BLaER1 treated with 17β-estradiol and CSF1 and Interleukin-3, amounts not matched to agents 10 nM and 100 nM (cell line): ENCODE results near the gene PAQR7.

Experiments used
- H3K27ac ChIP-seq, 11 experiments: shearing (Covaris generic); formaldehyde crosslinking; 2 replicates each; pipeline ENCODE4 v1.8.1; 2022
- H3K27me3 ChIP-seq, 11 experiments: shearing (Covaris generic); formaldehyde crosslinking; 2 replicates each; pipeline ENCODE4 v1.8.1; 2022
- H3K36me3 ChIP-seq, 11 experiments: shearing (Covaris generic); formaldehyde crosslinking; 2 replicates each; pipeline ENCODE4 v1.8.1; 2022
- H3K4me1 ChIP-seq, 10 experiments: shearing (Covaris generic); formaldehyde crosslinking; 2 replicates each; pipeline ENCODE4 v1.8.1; 2022
- H3K4me2 ChIP-seq, 11 experiments: shearing (Covaris generic); formaldehyde crosslinking; 2 replicates each; pipeline ENCODE4 v1.8.1; 2022
- H3K4me3 ChIP-seq, 10 experiments: shearing (Covaris generic); formaldehyde crosslinking; 2 replicates each; pipeline ENCODE4 v1.8.1; 2022
- H3K9ac ChIP-seq, 11 experiments: shearing (Covaris generic); formaldehyde crosslinking; 2 replicates each; pipeline ENCODE4 v1.8.1; 2022
- H3K9me3 ChIP-seq, 11 experiments: shearing (Covaris generic); formaldehyde crosslinking; replicated peaks in 1 of 11; 2 replicates each; pipeline ENCODE4 v1.8.1; 2022
- H4K20me1 ChIP-seq, 11 experiments: shearing (Covaris generic); formaldehyde crosslinking; 2 replicates each; pipeline ENCODE4 v1.8.1; 2022
- Cebpa-rat ChIP-seq, 11 experiments: shearing (Covaris generic); IDR thresholded peaks; 2 replicates each; pipeline ENCODE4 v1.8.1; 2022

PAQR7 gene

GRCh38 chr1:25885602-25886001, 10.1 kb upstream of the PAQR7 start:
- H3K36me3 ChIP-seq = peaks cover 0 to 34% (median 16%) of the 10 kb centered on the region in 11 experiments; a peak in 14 of 22 replicates
- no peaks in the 10 kb centered on the region for H3K27me3 ChIP-seq
- H4K20me1 ChIP-seq = no peaks in the 10 kb centered on the region

GRCh38 chr1:25881266-25881665, 5.8 kb upstream of the PAQR7 start:
- Histone ChIP-seq H3K4me3 (no peak overlapping the region), H3K36me3 (0 out of 22 replicates have a peak, but pooled peaks cover 0 to 8% (median 0%) of the 10 kb centered on the region in 11 experiments), H3K27me3 (peaks cover 0 to 5% (median 2%) of the 10 kb centered on the region in 11 experiments; a peak in 11 of 22 replicates), H4K20me1 (no peaks in the 10 kb centered on the region), H3K27ac (no peak overlapping the region), H3K4me1 (peaks cover 0 to 5% (median 0%) of the 10 kb centered on the region in 10 experiments; a peak in 3 of 20 replicates), H3K9ac (no peak overlapping the region), H3K9me3 (no peaks in the 10 kb centered on the region), H3K4me2 (no peak overlapping the region)
- no peak for TF ChIP-seq Cebpa-rat (IDR thresholded peaks at IDR 0.05)

More at GRCh38 chr1:25885602-25886001, 10.1 kb upstream of the PAQR7 start:
- H3K4me1 ChIP-seq = no peaks in the 10 kb centered on the region
- H3K4me3 ChIP-seq = no peak overlapping the region
- H3K27ac ChIP-seq = no peak overlapping the region
- no peak overlapping the region for H3K4me2 ChIP-seq
- H3K9me3 ChIP-seq = no peaks in the 10 kb centered on the region
- no peak overlapping the region for H3K9ac ChIP-seq
- no peak for TF ChIP-seq Cebpa-rat (IDR thresholded peaks at IDR 0.05)

- Histone ChIP-seq H3K9ac (no peak overlapping the region), H3K27me3 (peaks cover 0 to 12% (median 9%) of the 10 kb centered on the region in 11 experiments; a peak in 13 of 22 replicates)
- no peak for TF ChIP-seq Cebpa-rat (IDR thresholded peaks at IDR 0.05)
Observed at GRCh38 chr1:25880518-25880917, 5.0 kb upstream of the PAQR7 start.

GRCh38 chr1:25879675-25880074, 4.2 kb upstream of the PAQR7 start:
- no peak for TF ChIP-seq Cebpa-rat (IDR thresholded peaks at IDR 0.05)
- H3K4me3 ChIP-seq = no peak overlapping the region
- H3K27me3 ChIP-seq = peaks cover 0 to 21% (median 18%) of the 10 kb centered on the region in 11 experiments; a peak in 14 of 22 replicates
- H3K4me2 ChIP-seq = no peak overlapping the region
- no peak overlapping the region for H3K9ac ChIP-seq
- H3K4me1 ChIP-seq = peaks cover 3 to 20% (median 11%) of the 10 kb centered on the region in 10 experiments; a peak in 19 of 20 replicates
- no peaks in the 10 kb centered on the region for H3K36me3 ChIP-seq
- no peaks in the 10 kb centered on the region for H4K20me1 ChIP-seq
- H3K27ac ChIP-seq = no peak overlapping the region
- H3K9me3 ChIP-seq = no peaks in the 10 kb centered on the region

More at GRCh38 chr1:25880518-25880917, 5.0 kb upstream of the PAQR7 start:
- Histone ChIP-seq H3K27ac (no peak overlapping the region), H3K9me3 (no peaks in the 10 kb centered on the region), H3K36me3 (0 out of 22 replicates have a peak, but pooled peaks cover 0 to 8% (median 0%) of the 10 kb centered on the region in 11 experiments), H4K20me1 (no peaks in the 10 kb centered on the region), H3K4me1 (peaks cover 0 to 12% (median 3%) of the 10 kb centered on the region in 10 experiments; a peak in 9 of 20 replicates), H3K4me3 (no peak overlapping the region), H3K4me2 (no peak overlapping the region)

- peaks cover 0 to 26% (median 19%) of the 10 kb centered on the region in 11 experiments; a peak in 14 of 22 replicates for H3K27me3 ChIP-seq
- no peaks in the 10 kb centered on the region for H3K36me3 ChIP-seq
- no peak overlapping the region for H3K4me2 ChIP-seq
- H3K4me1 ChIP-seq = peaks cover 11 to 29% (median 18%) of the 10 kb centered on the region in 10 experiments
- H3K9me3 ChIP-seq = no peaks in the 10 kb centered on the region
- H3K4me3 ChIP-seq = no peak overlapping the region
- TF ChIP-seq Cebpa-rat (IDR thresholded peaks at IDR 0.05) = no peak
- H4K20me1 ChIP-seq = no peaks in the 10 kb centered on the region
- H3K9ac ChIP-seq = no peak overlapping the region
- no peak overlapping the region for H3K27ac ChIP-seq
Observed at GRCh38 chr1:25878690-25879089, 3.2 kb upstream of the PAQR7 start.

- no peak overlapping the region for H3K27ac ChIP-seq
- peaks cover 20 to 44% (median 30%) of the 10 kb centered on the region in 10 experiments for H3K4me1 ChIP-seq
- no peak overlapping the region for H3K9ac ChIP-seq
- H3K36me3 ChIP-seq = no peaks in the 10 kb centered on the region
- H3K4me3 ChIP-seq = no peak overlapping the region
- H3K4me2 ChIP-seq = no peak overlapping the region
- H3K27me3 ChIP-seq = peaks cover 0 to 26% (median 19%) of the 10 kb centered on the region in 11 experiments; a peak in 14 of 22 replicates
- no peaks in the 10 kb centered on the region for H3K9me3 ChIP-seq
- H4K20me1 ChIP-seq = peaks cover 0 to 3% (median 0%) of the 10 kb centered on the region in 11 experiments; a peak in 1 of 22 replicates
- TF ChIP-seq Cebpa-rat (IDR thresholded peaks at IDR 0.05) = no peak
Observed at GRCh38 chr1:25877155-25877554, 1.6 kb upstream of the PAQR7 start.

- Histone ChIP-seq H3K27ac (no peak overlapping the region), H3K4me3 (no peak overlapping the region), H3K27me3 (peaks cover 0 to 26% (median 19%) of the 10 kb centered on the region in 11 experiments; a peak in 14 of 22 replicates), H3K4me1 (peaks cover 25 to 49% (median 35%) of the 10 kb centered on the region in 10 experiments), H3K9me3 (no peaks in the 10 kb centered on the region), H3K36me3 (no peaks in the 10 kb centered on the region), H4K20me1 (peaks cover 0 to 3% (median 0%) of the 10 kb centered on the region in 11 experiments; a peak in 1 of 22 replicates), H3K4me2 (peak overlapping the region in 4 of 11 experiments; percentile 94 to 99 (median 96); a peak in 2 of 22 replicates), H3K9ac (no peak overlapping the region)
- no peak for TF ChIP-seq Cebpa-rat (IDR thresholded peaks at IDR 0.05)
Observed at GRCh38 chr1:25876693-25877077, 1.2 kb upstream of the PAQR7 start.

DNA sequence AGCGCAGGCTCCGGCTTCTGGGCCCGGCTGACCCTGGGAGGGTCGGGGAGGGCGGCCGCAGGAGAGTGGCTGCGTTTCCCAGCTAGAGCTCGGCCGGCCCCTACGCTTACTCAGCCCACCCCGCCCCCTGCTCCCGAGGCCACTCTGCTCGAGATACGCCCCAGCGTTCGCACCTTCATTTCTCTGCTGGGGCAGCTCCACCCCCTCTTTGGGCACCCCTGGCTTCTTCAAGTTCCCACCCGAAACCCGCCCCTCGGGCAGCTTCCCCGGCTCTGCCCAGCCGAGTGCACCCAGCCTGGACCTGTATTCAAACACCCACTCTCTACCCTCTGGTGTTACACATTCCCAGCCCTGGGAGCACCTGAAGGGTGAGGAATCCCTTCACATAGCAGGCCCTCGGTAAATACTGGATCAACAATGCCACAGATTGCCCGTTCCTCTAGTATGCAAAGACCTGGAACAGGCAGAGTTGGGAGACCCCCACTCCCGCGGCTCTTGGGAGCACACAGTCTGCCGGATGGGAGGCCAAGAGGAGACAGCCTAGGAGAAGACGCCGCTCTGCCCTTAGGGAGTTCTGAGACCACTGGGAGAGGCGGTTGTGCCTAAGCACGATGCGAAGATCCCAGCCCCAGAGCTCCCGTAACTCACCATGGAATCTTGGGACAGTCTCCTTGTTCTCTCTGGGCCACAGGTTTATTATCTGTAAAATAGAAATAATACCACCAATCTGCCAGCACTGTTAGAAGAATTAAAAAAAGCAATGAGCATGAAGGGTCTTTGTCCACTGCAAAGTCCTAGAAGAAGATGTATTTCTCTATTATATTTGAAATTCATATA, 566 bp upstream of the PAQR7 start:
- peaks cover 31 to 55% (median 41%) of the 10 kb centered on the region in 10 experiments for H3K4me1 ChIP-seq
- H3K9me3 ChIP-seq = no peaks in the 10 kb centered on the region
- peak overlapping the region; percentile 55 to 71 (median 66) for H3K4me3 ChIP-seq
- peak overlapping the region; percentile 1 to 72 (median 61); a peak in 17 of 22 replicates for H3K27ac ChIP-seq
- peaks cover 0 to 26% (median 19%) of the 10 kb centered on the region in 11 experiments; a peak in 14 of 22 replicates for H3K27me3 ChIP-seq
- H3K36me3 ChIP-seq = no peaks in the 10 kb centered on the region
- H3K4me2 ChIP-seq = peak overlapping the region; percentile 82 to 99 (median 94)
- peak overlapping the region; percentile 65 to 79 (median 77) for H3K9ac ChIP-seq
- TF ChIP-seq Cebpa-rat (IDR thresholded peaks at IDR 0.05) = no peak
- peaks cover 0 to 3% (median 0%) of the 10 kb centered on the region in 11 experiments; a peak in 1 of 22 replicates for H4K20me1 ChIP-seq

DNA sequence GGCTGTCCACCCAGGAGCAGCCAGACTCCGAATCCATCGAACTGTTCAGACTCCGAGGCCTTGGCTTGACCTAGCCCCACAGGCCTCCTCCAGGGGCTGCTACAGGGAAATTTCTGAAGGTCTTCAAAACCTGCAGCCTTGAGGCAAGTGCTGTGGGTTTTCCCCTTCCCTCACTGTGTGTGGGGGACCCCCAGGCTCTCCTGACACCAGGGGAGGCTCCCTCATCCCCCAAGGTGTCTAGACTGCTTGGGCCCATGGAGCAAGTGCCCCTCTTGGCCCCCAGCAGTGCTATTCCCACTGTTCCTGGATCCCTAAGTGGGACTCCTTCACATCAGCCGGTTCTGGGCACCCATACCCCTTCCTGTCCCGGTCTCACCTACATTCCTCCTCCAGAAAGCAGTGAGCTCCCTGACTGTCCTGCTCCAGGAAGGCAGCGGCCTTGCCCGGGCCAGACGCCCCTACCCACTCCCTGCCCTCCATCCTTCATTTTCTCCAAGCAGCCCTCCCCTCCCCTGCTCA, 814 bp downstream of the PAQR7 start:
- no peaks in the 10 kb centered on the region for H3K9me3 ChIP-seq
- H3K9ac ChIP-seq = peak overlapping the region; percentile 65 to 79 (median 77)
- peaks cover 0 to 3% (median 0%) of the 10 kb centered on the region in 11 experiments; a peak in 1 of 22 replicates for H4K20me1 ChIP-seq
- H3K36me3 ChIP-seq = peaks cover 0 to 9% (median 0%) of the 10 kb centered on the region in 11 experiments; a peak in 2 of 22 replicates
- peak overlapping the region; percentile 82 to 99 (median 94) for H3K4me2 ChIP-seq
- TF ChIP-seq Cebpa-rat (IDR thresholded peaks at IDR 0.05) = no peak
- H3K27me3 ChIP-seq = peaks cover 0 to 26% (median 19%) of the 10 kb centered on the region in 11 experiments; a peak in 14 of 22 replicates
- H3K4me3 ChIP-seq = peak overlapping the region; percentile 55 to 71 (median 66)
- peak overlapping the region in 10 of 11 experiments; percentile 1 to 72 (median 61); a peak in 18 of 22 replicates for H3K27ac ChIP-seq
- peaks cover 45 to 69% (median 53%) of the 10 kb centered on the region in 10 experiments for H3K4me1 ChIP-seq
